ENCODE data around the gene SYTL2. TPM values are rescaled to one million over a fixed set of nuclear protein-coding genes. Genes with fewer than 3 reads are reported as not detected.
"Not testable (repeated sequence)": the region's sequence is repeated elsewhere in the genome, so short reads cannot be mapped to it uniquely, and the experiment has no call there.

SYTL2 gene
- total RNA-seq, 2 experiments from 2014 or later: 9.5 to 11.2 TPM

- Mint-ChIP-seq H3K27me3 (no peaks in the 10 kb centered on the region), H3K4me3 (no peak overlapping the region), H3K36me3 (ENCODE audit: low read depth) (peaks cover 9% of the 10 kb centered on the region), H3K27ac (no peak overlapping the region), H3K4me1 (ENCODE audit: low read depth) (peaks cover 36% of the 10 kb centered on the region), H3K9me3 (peaks cover 5% of the 10 kb centered on the region)
- TF ChIP-seq CTCF (IDR thresholded peaks at IDR 0.05): no peak
- CTCF ChIA-PET: interaction anchor here (1.1 kb wide), 2 partner anchors 12 to 23 kb away, joined by 3 to 4 read pairs; no protein-coding TSS in a partner anchor
- DNase-seq: no peak
- POLR2A ChIA-PET: interaction anchor here (0.9 kb wide), 1 partner anchor 80 kb away, joined by 3 read pairs; no protein-coding TSS in a partner anchor
- ATAC-seq: peak; percentile 38
- intact Hi-C loops (cut with micrococcal nuclease): no loop called here
Measured at GRCh38 chr11:85779956-85780640, 30.8 kb downstream of the SYTL2 start.

GRCh38 chr11:85777603-85777972 lies 33.4 kb downstream of the SYTL2 start:
- H3K4me1 Mint-ChIP-seq (ENCODE audit: low read depth): peaks cover 46% of the 10 kb centered on the region
- ATAC-seq; H3K27ac Mint-ChIP-seq; CTCF ChIA-PET; H3K36me3 Mint-ChIP-seq (ENCODE audit: low read depth); H3K4me3 Mint-ChIP-seq; intact Hi-C loops (cut with micrococcal nuclease); H3K9me3 Mint-ChIP-seq; H3K27me3 Mint-ChIP-seq; DNase-seq; POLR2A ChIA-PET: not testable (repeated sequence)

DNA sequence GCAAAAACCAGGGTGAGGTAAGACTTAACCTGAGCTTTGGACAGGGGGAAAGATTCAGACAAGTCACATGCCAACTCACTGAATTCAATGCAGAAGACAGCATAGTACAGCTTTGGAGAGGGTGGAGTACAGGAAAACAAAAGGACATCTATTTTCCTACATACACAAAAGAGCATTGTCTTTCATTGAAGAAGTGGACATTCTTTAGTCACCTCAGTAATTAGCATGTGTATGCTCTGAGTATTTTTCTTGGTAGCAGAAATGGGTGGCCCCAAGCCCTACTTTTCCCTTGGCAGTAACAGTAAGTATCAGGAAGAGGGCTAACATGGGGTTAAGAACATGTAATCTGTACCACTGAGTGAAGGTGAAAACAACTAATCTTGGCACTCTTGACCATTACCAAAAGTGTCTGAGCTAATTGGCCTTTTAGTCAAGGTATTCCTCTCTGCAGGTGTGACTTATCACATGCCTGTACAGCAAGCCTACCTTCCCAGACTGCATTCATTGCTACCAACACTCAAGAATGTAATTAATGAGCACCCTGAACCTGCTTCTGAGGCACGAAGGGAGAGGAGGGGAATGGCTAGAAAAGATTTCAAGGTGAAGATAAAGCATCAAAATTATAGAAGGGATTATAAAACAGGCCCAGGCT lies 33.9 kb downstream of the SYTL2 start:
- ChIA-PET CTCF (no interaction called here), POLR2A (no interaction called here)
- intact Hi-C loops (cut with micrococcal nuclease): no loop called here
- Mint-ChIP-seq H3K4me1 (ENCODE audit: low read depth) (peaks cover 46% of the 10 kb centered on the region), H3K27me3 (no peaks in the 10 kb centered on the region), H3K36me3 (ENCODE audit: low read depth) (peaks cover 1% of the 10 kb centered on the region), H3K27ac (peak overlapping the region; percentile 17), H3K4me3 (no peak overlapping the region), H3K9me3 (no peaks in the 10 kb centered on the region)
- TF ChIP-seq CTCF (IDR thresholded peaks at IDR 0.05): no peak
- DNase-seq (no peak), ATAC-seq (no peak)

DNA sequence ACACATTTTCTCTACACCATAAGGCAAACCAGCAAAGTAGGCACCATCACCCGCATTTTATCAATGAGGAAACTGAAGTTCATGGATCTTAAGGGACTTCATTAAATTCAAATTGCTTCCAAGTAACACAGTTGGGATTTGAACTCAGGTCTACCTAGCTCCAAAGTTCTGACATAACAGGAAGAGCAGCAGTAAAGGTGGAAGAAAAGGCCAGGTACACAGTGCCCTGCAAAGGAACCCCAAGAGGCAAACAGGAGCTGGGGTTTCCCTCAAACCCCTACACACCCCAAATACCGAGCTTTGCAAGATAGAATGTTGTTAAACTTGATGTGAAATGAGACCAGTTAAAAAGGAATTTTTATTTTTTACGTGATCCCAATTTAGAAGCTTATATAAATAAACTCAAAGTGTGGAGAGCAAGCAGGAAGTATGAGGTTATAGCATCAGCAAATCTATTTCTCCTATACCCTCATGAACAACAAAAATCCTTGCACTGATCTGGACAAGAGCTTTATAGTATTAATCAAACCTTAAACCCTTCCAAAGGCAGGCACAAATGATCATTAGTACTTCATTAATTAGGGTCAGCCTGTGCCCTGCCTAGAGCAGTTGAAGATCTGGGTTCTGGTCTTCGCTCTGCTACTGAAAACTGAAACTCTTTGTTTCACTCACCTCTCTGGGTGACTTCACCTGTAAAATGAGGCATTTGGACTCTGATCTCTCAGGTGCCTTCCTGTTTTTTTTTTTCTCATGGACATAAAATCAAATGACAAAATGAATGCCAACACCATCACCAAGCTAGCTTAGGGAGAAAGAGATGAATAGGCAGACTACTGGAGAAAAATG lies 36.5 kb downstream of the SYTL2 start:
- no peaks in the 10 kb centered on the region for H3K27me3 Mint-ChIP-seq
- no peak overlapping the region for H3K4me3 Mint-ChIP-seq
- intact Hi-C loops (cut with micrococcal nuclease): no loop called here

More for the DNA sequence above, 36.5 kb downstream of the SYTL2 start:
- ChIA-PET CTCF (interaction anchor here (0.9 to 1.9 kb wide), 2 partner anchors 11 to 12 kb away, joined by 3 to 4 read pairs; no protein-coding TSS in a partner anchor), POLR2A (interaction anchor here (0.9 kb wide), 1 partner anchor 21 kb away, joined by 3 read pairs; no protein-coding TSS in a partner anchor)
- DNase-seq (no peak), ATAC-seq (peak; percentile 37)
- Mint-ChIP-seq H3K36me3 (ENCODE audit: low read depth) (peaks cover 9% of the 10 kb centered on the region), H3K9me3 (peaks cover 4% of the 10 kb centered on the region), H3K27ac (no peak overlapping the region), H3K4me1 (ENCODE audit: low read depth) (peaks cover 36% of the 10 kb centered on the region)
- TF ChIP-seq CTCF (IDR thresholded peaks at IDR 0.05): no peak

Measured in activated CD8-positive, alpha-beta T cell treated with anti-CD3 and anti-CD28 coated beads for 36 hours (primary cell).